Measurements from ENCODE around the gene C1orf87.

C1orf87 gene

DNA sequence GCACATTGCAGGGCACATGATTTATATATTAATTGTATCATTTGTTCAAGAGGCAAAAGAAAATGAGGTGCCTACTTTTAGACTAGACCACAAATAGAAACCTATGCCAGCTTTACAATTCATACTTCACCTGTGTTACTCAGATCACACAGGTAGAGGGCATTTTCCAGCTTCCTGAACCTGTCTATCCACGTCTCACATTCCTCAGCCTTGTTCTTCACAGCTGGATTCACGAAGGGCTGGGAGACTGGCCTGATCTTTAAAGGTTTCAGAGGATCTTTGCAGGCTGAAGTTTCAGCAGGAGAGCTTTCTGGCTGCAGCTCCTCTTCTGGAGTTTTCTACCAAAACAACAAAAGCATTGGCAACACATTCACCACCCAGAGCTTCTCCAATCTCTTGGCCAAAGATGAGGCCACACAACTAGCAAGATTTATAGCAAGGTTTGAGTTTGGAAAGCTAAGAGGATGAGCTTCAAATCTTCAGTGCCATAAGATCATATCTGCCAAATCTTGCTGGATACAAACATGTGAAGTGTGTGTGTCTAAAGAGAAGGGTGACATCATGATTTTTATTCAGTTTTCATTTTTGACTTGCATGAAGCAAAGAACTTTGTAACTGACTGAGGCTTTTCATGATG, 76.0 kb downstream of the C1orf87 start:
- TF ChIP-seq, protein P1, sequence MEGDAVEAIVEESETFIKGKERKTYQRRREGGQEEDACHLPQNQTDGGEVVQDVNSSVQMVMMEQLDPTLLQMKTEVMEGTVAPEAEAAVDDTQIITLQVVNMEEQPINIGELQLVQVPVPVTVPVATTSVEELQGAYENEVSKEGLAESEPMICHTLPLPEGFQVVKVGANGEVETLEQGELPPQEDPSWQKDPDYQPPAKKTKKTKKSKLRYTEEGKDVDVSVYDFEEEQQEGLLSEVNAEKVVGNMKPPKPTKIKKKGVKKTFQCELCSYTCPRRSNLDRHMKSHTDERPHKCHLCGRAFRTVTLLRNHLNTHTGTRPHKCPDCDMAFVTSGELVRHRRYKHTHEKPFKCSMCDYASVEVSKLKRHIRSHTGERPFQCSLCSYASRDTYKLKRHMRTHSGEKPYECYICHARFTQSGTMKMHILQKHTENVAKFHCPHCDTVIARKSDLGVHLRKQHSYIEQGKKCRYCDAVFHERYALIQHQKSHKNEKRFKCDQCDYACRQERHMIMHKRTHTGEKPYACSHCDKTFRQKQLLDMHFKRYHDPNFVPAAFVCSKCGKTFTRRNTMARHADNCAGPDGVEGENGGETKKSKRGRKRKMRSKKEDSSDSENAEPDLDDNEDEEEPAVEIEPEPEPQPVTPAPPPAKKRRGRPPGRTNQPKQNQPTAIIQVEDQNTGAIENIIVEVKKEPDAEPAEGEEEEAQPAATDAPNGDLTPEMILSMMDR (IDR thresholded peaks at IDR 0.05; ENCODE audit: control extremely low read depth, extremely low read depth, low read depth, missing control alignments), result no peak
- POLR2A ChIA-PET, result no interaction called here
- CTCF ChIA-PET, result interaction anchor here (0.9 to 2.6 kb wide), 2 partner anchors 13 to 27 kb away, joined by 4 to 11 read pairs; no protein-coding TSS in a partner anchor
- DNase-seq (ENCODE audit: extremely low spot score), result no peak

DNA sequence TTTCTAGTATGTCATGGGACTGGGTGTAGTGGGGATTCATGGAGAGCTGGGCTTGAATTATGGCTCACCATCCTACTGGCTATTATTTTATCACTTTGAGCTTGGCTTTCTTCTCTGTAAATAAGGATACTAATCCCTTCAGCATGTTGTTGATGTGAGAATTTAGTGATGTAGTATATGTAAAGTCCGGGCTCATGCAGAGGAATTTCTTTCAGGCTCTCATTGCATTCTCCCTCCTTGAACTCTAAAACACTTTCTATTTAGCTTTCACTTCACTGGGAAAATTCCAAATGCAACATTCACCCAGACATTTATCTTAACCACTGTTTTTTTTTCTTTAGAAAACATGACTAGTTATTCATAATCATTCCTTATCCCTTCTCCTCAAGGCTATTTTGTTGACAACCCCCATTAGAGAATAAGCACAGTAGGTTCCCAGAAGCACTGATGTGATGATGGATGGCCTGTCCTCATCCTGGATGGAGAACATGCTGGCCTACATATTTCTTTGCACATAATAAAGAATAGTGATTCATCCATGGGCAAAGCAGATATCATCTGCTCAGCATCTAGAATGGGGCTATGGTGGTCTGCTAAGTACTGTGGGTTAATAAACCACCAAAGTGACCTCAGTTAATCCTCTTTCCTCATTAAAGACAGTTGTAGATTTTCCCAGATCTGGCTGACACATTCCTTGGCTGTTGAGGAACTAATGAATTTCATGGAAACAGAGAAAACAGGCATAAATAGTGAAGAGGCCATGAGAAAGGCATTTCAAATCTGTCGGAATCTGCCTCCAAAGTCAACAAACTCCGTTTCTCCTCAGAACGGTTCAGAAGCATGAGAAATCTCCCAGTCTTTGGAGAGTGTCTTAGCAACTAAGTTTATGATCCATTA, 79.0 kb downstream of the C1orf87 start:
- CTCF ChIA-PET, result no interaction called here
- DNase-seq (ENCODE audit: extremely low spot score), result no peak
- POLR2A ChIA-PET, result no interaction called here
- TF ChIP-seq, protein P1 (IDR thresholded peaks at IDR 0.05; ENCODE audit: control extremely low read depth, extremely low read depth, low read depth, missing control alignments), result no peak

DNA sequence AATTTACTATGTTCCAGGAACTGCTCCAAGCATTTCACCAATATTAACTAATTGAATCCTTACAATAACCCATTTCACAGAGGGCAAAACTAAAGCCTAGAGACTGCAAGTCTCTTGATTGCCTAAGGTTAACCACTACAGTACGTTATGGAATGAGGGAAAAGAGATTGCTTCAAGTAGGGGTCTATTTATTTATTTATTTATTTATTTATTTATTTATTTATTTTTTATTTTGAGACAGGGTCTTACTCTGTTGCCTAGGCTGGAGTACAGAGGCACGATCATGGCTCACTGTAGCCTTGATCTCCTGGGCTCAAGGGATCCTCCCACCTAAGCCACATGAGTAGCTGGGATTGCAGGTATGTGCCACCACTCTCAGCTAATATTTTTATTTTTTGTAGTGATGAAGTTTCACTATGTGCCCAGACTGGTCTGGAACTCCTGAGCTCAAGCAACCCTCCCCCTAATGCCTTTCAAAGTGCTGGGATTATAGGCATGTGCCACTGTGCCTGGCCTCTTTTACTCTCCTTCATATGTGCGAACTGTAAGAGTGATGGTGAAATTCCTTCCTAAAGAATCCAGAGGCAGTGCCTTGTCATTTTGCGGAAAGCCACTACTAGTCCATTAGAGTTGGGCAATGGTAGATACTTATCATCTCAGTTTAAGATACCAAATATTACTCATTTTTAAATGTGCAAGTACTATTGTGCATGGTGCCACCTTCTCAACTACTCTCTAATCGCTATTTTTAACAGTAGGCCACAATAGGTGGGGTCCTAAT, 81.3 kb downstream of the C1orf87 start:
- TF ChIP-seq, protein P1 (IDR thresholded peaks at IDR 0.05; ENCODE audit: control extremely low read depth, extremely low read depth, low read depth, missing control alignments), result no peak
- POLR2A ChIA-PET, result no interaction called here
- no peak for DNase-seq (ENCODE audit: extremely low spot score)
- CTCF ChIA-PET, result interaction anchor here (0.6 kb wide), 1 partner anchor 21 kb away, joined by 3 read pairs; no protein-coding TSS in a partner anchor

DNA sequence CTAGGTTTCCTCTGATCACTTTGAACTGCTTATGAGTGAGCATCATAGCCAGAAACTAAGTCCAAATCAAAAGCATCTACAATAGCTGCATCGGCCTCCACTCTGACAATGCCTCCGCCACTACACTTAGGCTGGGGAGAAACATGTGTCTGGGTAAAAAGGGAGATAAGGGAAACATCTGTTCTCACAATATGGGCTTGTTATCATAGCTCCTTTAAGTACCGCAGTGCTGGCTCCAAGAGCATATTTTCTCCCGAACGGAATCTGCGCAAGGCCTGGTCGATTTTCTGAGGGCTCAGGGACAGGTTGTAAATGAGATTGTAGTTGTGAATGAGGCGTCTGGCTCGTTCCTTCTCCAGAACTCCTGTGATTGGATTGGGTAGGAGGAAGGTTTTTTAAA, 83.1 kb downstream of the C1orf87 start:
- CTCF ChIA-PET, result interaction anchor here (1.0 to 1.7 kb wide), 3 partner anchors 13 to 43 kb away, joined by 3 to 5 read pairs (median 3); no protein-coding TSS in a partner anchor
- DNase-seq (ENCODE audit: extremely low spot score), result no peak
- POLR2A ChIA-PET, result no interaction called here
- TF ChIP-seq, protein P1 (IDR thresholded peaks at IDR 0.05; ENCODE audit: control extremely low read depth, extremely low read depth, low read depth, missing control alignments), result no peak

DNA sequence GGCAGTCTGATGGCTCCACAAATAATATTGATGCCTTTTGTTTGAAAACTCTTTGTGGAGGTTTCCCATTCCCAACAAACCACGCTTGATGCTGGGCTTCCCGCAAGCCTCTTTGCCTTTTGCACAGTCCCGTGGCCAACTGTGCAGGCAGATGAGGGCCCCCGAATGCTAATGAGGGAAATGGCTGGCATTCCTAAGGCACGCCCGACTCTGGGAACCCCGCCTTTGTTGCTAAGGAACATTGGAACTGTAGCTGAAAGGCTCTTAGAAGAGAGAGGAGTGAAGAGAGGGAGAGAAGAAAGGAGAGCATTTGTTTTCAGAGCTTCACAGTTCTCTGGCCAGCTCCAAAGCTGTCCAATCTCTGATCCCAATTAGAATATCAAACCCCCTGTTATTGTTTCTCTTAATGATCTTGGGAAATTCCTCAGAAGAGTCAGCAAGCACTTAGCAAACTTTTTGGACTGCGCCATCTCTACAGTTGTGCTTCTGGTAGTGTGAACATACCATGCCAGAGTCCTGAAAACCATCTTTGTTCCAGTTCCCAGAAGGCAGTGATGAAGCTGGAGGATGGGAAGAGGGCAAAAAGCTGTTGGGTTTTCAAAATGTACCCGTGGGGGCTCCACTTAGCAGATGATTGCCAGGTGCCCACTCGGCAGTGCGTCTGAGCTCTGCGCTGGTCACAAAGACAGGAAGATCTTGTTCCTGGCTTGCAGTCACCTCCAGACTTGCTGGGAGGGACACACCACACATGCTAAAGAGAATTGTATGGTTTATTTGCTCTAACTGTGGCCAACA, 86.9 kb downstream of the C1orf87 start:
- TF ChIP-seq, protein P1 (IDR thresholded peaks at IDR 0.05; ENCODE audit: control extremely low read depth, extremely low read depth, low read depth, missing control alignments), result no peak
- no peak for DNase-seq (ENCODE audit: extremely low spot score)
- POLR2A ChIA-PET, result no interaction called here
- CTCF ChIA-PET, result interaction anchor here (2.7 kb wide), 1 partner anchor 15 kb away, joined by 11 read pairs; no protein-coding TSS in a partner anchor
